ENCODE data around the gene SLC9A3.

SLC9A3 gene

DNA sequence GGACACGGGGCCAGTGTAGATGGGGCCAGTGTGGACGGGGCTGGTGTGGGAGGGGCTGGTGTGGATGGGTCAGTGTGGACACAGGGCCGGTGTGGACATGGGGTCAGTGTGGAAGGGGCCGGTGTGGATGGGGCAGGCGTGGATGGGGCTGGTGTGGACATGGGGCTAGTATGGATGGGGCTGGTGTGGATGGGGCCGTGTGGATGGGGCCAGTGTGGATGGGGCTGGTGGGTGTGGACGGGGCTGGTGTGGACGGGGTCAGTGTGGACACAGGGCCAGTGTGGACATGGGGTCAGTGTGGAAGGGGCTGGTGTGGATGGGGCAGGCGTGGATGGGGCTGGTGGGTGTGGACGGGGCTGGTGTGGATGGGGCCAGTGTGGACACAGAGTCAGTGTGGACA lies 23.8 kb downstream of the SLC9A3 start:
- DNase-seq (ENCODE audit: low spot score in 2 of 2) (no peak), ATAC-seq (replicated peaks; ENCODE audit: extremely low read depth, poor library complexity, severe bottlenecking) (no peak)
- Mint-ChIP-seq H3K36me3 (ENCODE audit: insufficient read depth) (no peaks in the 10 kb centered on the region), H3K27me3 (peaks cover 30% of the 10 kb centered on the region), H3K9me3 (no peaks in the 10 kb centered on the region), H3K4me3 (no peak overlapping the region), H3K27ac (ENCODE audit: low read depth) (no peak overlapping the region), H3K4me1 (no peaks in the 10 kb centered on the region)

DNA sequence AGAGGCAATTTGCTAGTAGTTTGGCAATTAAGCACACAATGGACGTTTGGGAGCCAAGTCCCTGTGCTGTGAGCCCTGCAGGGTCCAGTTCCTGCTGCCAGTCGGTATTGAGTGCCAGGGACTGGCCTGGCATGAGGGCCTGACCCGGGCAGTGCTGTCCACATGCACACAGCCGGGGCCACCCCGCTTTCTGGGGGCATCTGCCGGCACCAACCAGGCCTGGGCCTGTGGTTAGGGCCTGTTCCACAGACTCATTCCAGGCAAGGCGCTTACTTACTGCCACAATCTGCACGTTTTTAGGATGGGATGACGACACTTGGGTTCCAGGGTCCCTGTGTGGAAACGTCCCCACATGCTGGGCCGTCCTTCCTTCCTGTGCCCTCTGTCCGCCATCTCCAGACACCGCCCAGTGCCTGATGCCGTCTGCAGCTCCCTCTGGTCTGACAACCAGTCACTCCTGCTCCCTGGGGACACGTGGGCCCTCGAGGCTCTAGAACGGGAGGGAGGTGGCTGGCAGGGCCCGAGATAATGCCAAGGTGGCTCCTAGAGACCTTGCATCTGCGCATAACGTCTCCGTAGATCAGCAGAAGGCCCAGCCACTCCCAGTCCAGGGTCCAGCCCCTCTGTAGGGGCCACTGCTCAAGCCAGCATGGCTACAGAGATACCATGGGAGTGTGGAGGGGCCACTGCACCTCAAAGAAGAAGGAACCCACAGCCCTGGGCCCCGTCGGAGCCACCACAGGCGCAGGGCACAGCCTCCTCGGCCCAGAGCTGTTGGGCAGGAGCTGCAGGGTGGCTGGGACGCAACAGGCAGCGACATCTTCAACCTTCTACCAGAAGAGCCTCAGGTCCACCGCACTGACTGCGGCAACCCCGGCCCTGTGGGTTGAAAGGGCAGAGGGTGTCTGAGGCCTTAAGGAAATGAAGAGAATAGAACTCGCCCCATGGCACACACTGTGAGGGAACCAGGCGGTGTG lies 24.7 kb downstream of the SLC9A3 start:
- H3K4me3 Mint-ChIP-seq = no peak overlapping the region
- H3K4me1 Mint-ChIP-seq = no peaks in the 10 kb centered on the region
- ATAC-seq (replicated peaks; ENCODE audit: extremely low read depth, poor library complexity, severe bottlenecking) (no peak), DNase-seq (ENCODE audit: low spot score in 2 of 2) (no peak)
- H3K9me3 Mint-ChIP-seq = no peaks in the 10 kb centered on the region
- no peak overlapping the region for H3K27ac Mint-ChIP-seq (ENCODE audit: low read depth)
- H3K36me3 Mint-ChIP-seq (ENCODE audit: insufficient read depth) = no peaks in the 10 kb centered on the region
- peaks cover 30% of the 10 kb centered on the region for H3K27me3 Mint-ChIP-seq

DNA sequence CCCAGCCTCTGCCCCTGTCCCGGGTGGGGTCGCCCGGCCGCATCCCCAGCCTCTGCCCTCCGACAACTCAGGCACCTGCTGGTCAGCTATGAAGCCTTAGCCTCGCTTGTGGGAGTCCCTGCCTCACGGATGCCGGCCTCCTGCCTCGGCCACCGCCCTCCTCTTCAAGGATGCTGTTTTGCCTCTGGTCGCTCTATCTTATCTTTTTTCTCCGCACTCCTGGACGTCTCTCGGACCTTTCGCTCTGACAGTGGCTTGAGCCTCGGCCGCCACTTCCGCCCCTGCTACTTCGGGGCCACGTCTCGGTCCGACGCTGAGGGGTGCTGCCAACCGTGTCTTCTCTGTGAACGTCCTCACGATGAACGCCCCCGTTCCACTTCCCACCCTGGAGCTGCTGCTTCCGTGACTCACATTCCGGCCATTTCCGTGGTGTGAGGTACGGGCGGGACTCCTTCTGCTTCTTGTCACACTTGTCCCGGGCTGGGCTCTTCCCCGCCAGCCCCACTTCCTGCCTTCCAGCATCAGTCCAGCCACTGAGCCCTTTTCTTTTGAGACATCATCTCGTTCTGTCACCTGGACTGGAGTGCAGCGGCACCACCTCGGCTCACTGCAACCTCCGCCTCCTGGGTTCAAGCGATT lies 26.3 kb downstream of the SLC9A3 start:
- no peaks in the 10 kb centered on the region for H3K4me1 Mint-ChIP-seq
- H3K27ac Mint-ChIP-seq (ENCODE audit: low read depth) = peak overlapping the region; percentile 73
- peaks cover 19% of the 10 kb centered on the region for H3K27me3 Mint-ChIP-seq
- H3K9me3 Mint-ChIP-seq = no peaks in the 10 kb centered on the region
- DNase-seq (ENCODE audit: low spot score in 2 of 2) = no peak
- no peak for ATAC-seq (replicated peaks; ENCODE audit: extremely low read depth, poor library complexity, severe bottlenecking)
- no peak overlapping the region for H3K4me3 Mint-ChIP-seq
- H3K36me3 Mint-ChIP-seq (ENCODE audit: insufficient read depth) = no peaks in the 10 kb centered on the region

DNA sequence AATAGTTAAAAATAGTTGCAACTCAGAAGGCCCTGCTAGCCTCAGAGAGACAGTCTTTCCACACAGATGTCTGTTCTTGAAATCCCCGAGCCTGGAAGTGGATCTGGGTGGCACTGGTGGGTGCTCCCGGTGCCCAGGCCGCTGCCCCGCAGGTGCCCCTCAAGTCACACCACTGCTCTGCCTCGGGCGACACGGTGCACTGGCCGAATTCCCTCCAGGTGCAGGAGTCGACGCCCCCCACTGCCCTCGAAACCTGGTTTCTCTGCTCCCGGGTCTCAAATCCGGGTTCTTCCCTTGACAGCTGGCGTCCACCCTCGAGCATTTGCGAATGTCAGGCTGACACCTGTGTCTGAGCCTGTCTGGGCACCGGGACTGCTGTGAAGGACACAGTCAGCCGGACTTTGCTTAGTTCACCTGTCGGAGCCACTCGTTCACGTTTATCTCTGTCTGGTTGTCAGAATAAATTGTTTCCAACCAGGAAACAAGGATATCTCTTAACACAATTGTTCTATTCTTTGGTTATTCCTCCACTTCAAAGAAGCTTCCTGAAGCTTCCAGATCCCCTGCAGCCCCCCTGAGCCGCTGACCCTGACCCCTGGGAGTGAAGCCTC lies 27.1 kb downstream of the SLC9A3 start:
- Mint-ChIP-seq H3K36me3 (ENCODE audit: insufficient read depth) (no peaks in the 10 kb centered on the region), H3K4me3 (no peak overlapping the region), H3K27me3 (peaks cover 19% of the 10 kb centered on the region), H3K27ac (ENCODE audit: low read depth) (no peak overlapping the region), H3K4me1 (no peaks in the 10 kb centered on the region), H3K9me3 (no peaks in the 10 kb centered on the region)
- DNase-seq (ENCODE audit: low spot score in 2 of 2) (no peak), ATAC-seq (replicated peaks; ENCODE audit: extremely low read depth, poor library complexity, severe bottlenecking) (no peak)

DNA sequence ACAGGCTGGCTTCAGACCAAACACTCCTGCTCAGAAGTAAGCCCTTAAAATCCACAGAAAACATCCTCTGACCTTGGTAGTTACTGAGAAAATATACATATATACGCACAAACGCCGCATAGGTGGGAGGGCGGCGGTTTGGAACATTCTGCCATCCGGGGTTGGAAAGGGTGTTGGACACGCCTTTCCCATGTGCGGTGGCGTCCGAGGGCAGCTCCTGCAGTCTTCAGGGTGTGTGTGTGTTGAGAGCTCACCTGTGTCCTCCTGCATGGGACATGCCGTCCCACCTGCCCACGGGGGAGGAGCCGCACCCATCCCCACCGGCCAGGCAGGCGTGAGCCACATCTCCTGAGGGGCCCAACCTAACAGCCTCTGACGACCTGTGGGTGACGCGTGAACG lies 28.2 kb downstream of the SLC9A3 start:
- Mint-ChIP-seq H3K36me3 (ENCODE audit: insufficient read depth) (no peaks in the 10 kb centered on the region), H3K27me3 (peaks cover 19% of the 10 kb centered on the region), H3K4me1 (no peaks in the 10 kb centered on the region), H3K9me3 (no peaks in the 10 kb centered on the region), H3K4me3 (no peak overlapping the region), H3K27ac (ENCODE audit: low read depth) (no peak overlapping the region)
- ATAC-seq (replicated peaks; ENCODE audit: extremely low read depth, poor library complexity, severe bottlenecking) (no peak), DNase-seq (ENCODE audit: low spot score in 2 of 2) (no peak)

- no peaks in the 10 kb centered on the region for H3K36me3 Mint-ChIP-seq (ENCODE audit: insufficient read depth)
- H3K9me3 Mint-ChIP-seq = no peaks in the 10 kb centered on the region
- H3K4me1 Mint-ChIP-seq = no peaks in the 10 kb centered on the region
- DNase-seq (ENCODE audit: low spot score in 2 of 2) = no peak
- no peak for ATAC-seq (replicated peaks; ENCODE audit: extremely low read depth, poor library complexity, severe bottlenecking)
- no peak overlapping the region for H3K4me3 Mint-ChIP-seq
- H3K27me3 Mint-ChIP-seq = peaks cover 16% of the 10 kb centered on the region
- H3K27ac Mint-ChIP-seq (ENCODE audit: low read depth) = no peak overlapping the region
These were observed 29.5 kb downstream of the SLC9A3 start for GRCh38 chr5:494667-495255.

GRCh38 chr5:493758-494157 lies 30.5 kb downstream of the SLC9A3 start:
- H3K4me3 Mint-ChIP-seq = no peak overlapping the region
- H3K4me1 Mint-ChIP-seq = no peaks in the 10 kb centered on the region
- no peaks in the 10 kb centered on the region for H3K9me3 Mint-ChIP-seq
- no peak overlapping the region for H3K27ac Mint-ChIP-seq (ENCODE audit: low read depth)
- no peaks in the 10 kb centered on the region for H3K36me3 Mint-ChIP-seq (ENCODE audit: insufficient read depth)
- ATAC-seq (replicated peaks; ENCODE audit: extremely low read depth, poor library complexity, severe bottlenecking) (no peak), DNase-seq (ENCODE audit: low spot score in 2 of 2) (no peak)
- peaks cover 10% of the 10 kb centered on the region for H3K27me3 Mint-ChIP-seq

GRCh38 chr5:493119-493701 lies 31.0 kb downstream of the SLC9A3 start:
- Mint-ChIP-seq H3K27me3 (peaks cover 5% of the 10 kb centered on the region), H3K27ac (ENCODE audit: low read depth) (no peak overlapping the region), H3K4me3 (no peak overlapping the region), H3K36me3 (ENCODE audit: insufficient read depth) (no peaks in the 10 kb centered on the region), H3K4me1 (no peaks in the 10 kb centered on the region), H3K9me3 (no peaks in the 10 kb centered on the region)
- DNase-seq (ENCODE audit: low spot score in 2 of 2) (no peak), ATAC-seq (replicated peaks; ENCODE audit: extremely low read depth, poor library complexity, severe bottlenecking) (no peak)

DNA sequence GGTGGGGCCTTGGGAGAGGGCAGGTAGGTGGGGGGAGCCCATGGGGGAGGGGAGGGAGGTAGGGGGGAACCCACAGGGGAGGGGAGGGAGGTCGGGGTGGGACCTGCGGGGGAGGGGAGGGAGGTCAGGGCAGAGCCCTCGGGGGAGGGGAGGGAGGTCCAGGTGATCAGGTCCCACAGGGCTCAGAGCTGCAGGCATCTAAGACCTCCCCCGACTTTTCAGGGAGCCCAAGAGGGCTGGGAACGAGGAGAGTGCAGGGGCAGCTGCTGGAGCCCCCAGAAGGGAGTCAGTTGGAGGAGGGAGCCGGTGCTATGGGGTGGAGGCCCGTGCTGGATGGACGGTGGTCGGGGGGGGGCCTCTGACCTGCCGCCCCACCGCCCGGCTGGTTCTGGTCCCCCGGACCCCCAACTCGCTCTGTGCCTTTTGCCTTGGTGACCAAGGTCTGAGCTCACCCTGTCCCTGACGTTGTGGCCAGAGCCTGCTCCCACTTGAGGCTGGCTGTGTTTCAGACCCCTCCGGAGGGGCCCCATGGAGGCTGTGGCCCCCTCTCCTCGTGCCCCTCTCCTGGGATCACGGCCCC lies 31.8 kb downstream of the SLC9A3 start:
- Mint-ChIP-seq H3K27ac (ENCODE audit: low read depth) (no peak overlapping the region), H3K4me1 (no peaks in the 10 kb centered on the region), H3K9me3 (no peaks in the 10 kb centered on the region), H3K27me3 (no peaks in the 10 kb centered on the region), H3K36me3 (ENCODE audit: insufficient read depth) (no peaks in the 10 kb centered on the region), H3K4me3 (no peak overlapping the region)
- DNase-seq (ENCODE audit: low spot score in 2 of 2) = no peak
- ATAC-seq (replicated peaks; ENCODE audit: extremely low read depth, poor library complexity, severe bottlenecking) = no peak

DNA sequence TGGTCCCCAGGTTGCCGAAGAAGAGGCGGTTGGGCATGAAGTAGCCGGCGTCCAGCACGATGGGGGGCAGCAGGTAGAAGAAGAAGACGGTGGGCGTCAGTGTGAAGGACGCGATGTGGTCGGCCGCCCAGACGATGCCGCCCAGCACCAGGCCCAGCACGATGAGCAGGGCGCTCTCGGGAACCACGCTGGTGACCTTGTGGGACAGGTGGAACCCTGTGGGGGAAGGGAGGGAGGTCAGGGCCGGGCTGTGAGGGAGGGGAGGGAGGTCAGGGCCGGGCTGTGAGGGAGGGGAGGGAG lies 32.4 kb downstream of the SLC9A3 start:
- Mint-ChIP-seq H3K4me3 (no peak overlapping the region), H3K4me1 (no peaks in the 10 kb centered on the region), H3K36me3 (ENCODE audit: insufficient read depth) (no peaks in the 10 kb centered on the region), H3K27ac (ENCODE audit: low read depth) (no peak overlapping the region), H3K9me3 (no peaks in the 10 kb centered on the region), H3K27me3 (no peaks in the 10 kb centered on the region)
- ATAC-seq (replicated peaks; ENCODE audit: extremely low read depth, poor library complexity, severe bottlenecking) = no peak
- no peak for DNase-seq (ENCODE audit: low spot score in 2 of 2)

DNA sequence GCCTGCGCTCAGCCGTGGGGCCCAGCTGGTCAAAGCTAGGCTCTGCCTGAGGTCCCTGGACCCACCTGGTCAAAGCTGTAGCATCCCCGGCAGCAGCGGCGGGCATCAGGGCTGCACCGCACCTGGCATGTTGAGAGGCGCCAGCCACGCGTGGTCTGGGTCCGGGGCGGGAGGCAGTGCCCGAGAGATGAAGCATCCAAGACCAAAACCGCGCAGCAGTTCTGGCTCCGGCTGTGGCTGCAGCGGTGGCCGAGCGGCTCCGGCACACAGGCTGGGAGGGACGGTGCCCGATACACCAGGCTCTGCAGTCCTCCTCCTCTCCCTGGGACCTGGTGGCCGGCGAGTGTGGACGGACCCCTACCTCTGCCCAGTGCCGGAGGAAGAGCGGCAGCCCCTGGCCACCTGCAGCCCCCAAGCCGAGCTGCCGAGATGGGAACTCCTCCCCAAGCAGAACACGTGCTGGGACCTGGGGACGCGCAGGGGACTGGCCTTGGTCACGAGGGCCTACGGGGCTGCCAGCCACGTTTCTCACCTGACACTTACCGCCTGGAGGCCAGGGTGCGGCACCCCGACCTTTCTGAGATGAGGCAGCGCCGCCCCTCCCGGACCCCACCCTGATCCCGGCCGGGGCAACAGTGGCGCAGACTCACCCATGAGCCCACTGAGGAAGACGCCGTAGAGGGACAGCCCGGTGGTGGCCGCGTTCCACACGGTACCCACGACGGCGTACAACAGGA lies 33.0 kb downstream of the SLC9A3 start:
- no peaks in the 10 kb centered on the region for H3K4me1 Mint-ChIP-seq
- H3K27ac Mint-ChIP-seq (ENCODE audit: low read depth) = no peak overlapping the region
- no peaks in the 10 kb centered on the region for H3K27me3 Mint-ChIP-seq
- H3K36me3 Mint-ChIP-seq (ENCODE audit: insufficient read depth) = no peaks in the 10 kb centered on the region
- ATAC-seq (replicated peaks; ENCODE audit: extremely low read depth, poor library complexity, severe bottlenecking) (no peak), DNase-seq (ENCODE audit: low spot score in 2 of 2) (no peak)
- H3K4me3 Mint-ChIP-seq = no peak overlapping the region
- H3K9me3 Mint-ChIP-seq = no peaks in the 10 kb centered on the region

Measured in central memory CD8-positive, alpha-beta T cell (primary cell).